Ramos (cell line): ENCODE measurements around the gene SNED1.

ENCODE experiments used
- in situ Hi-C: fragments of 300-500 bp; cut with MboI; formaldehyde crosslinking; loops from one replicate; pipeline ENCODE4 v1.14.3; 2022; ENCODE audit warnings: low sequenced_read_pairs; ENCODE audit not compliant: unreplicated experiment

The SNED1 gene

GRCh38 chr2:241020201-241020600 lies 21.8 kb downstream of the SNED1 start:
- in situ Hi-C loops, result no loop called here

DNA sequence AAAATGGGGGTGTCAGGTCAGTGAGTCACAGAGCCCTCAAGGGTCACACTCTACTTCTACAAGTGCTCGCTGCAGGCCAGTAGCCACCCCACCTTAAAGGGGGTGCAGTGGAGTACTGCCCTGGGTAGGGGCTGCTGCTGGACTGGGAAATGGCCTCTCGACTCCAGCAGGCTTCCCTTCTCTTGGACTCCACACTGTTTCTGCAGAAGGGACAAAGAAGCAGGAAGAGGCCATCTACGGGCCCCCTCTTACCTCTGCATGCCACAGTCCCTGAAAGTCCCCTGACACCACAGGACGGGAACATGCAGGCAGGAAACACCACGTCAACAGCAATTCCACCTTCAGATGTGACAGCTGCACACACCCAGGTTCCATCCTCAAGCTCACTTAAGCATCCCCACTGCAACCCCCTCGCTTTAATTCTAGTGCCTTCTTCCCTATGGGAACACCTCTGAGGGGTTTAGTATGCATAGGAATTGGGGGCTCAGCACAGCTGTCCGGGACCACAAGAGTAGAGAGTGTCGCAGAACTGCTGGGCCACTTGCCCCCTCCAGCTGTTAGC lies 22.3 kb downstream of the SNED1 start:
- in situ Hi-C loops, result no loop called here

DNA sequence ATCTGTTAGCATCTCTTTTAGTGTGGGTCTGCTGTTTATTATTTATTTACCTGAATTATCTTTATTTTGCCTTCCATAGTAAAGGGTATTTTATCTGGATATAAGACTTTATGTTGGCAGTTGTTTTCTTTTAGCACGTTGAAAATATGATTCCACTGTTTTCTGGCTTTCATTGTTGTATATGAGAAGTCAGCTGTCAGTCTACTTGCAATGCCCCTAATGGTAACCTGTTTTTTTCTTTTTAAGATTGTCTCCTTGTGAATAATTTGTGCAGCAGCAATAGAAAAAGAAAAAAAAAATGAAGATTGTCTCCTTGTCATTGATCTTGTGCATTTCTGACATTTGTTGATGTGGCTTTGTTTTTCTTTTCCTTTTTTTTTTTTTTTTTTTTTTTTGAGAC lies 27.2 kb downstream of the SNED1 start:
- in situ Hi-C loops, result no loop called here

DNA sequence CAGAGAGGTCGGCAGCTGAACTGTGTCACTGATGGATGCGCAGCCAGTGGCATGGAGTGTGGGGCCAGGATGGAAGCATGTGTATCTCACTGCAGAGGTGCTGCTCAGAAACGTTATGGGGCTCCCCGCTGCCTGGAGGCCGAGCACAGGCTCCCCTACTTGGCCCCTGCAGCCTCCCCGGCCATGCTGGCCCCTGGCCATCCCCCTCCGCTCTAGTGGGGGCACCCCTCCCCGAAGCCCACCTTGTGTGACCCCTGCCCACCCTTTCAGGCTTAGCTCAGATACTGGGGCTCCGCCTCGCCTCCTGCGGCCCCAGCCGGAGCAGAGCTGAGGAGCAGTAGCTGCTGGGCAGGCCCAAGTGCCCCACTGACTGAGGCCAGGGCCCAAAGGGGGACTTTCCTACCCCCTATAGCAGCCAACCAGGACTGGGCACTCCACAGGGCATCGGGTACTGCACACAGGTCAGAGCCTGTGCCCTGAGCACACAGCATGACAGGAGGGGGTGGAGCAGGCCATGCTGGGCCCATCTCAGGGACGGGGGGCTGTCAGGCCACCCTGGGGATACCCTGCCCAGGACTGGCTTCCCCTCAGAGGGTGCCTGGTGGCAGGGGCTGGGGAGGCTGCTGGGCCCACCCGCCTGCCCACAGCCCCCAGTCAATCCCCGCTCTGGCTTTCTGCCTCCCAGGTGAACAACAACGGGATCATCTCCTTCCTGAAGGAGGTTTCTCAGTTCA lies 31.3 kb downstream of the SNED1 start:
- in situ Hi-C loops, result no loop called here

DNA sequence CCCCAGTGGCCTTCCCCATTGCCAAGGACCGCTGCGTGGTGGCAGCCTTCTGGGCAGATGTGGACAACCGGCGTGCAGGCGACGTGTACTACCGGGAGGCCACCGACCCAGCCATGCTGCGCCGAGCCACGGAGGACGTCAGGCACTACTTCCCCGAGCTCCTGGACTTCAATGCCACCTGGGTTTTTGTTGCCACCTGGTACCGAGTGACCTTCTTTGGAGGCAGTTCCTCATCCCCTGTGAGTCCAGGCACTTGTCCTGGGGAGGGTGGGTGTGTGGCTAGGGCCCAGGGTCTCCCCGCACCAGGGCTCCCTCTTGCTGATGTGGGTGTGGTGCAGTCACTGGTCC lies 31.9 kb downstream of the SNED1 start:
- in situ Hi-C loops, result no loop called here

GRCh38 chr2:241030883-241031282 lies 32.5 kb downstream of the SNED1 start:
- in situ Hi-C loops, result no loop called here

DNA sequence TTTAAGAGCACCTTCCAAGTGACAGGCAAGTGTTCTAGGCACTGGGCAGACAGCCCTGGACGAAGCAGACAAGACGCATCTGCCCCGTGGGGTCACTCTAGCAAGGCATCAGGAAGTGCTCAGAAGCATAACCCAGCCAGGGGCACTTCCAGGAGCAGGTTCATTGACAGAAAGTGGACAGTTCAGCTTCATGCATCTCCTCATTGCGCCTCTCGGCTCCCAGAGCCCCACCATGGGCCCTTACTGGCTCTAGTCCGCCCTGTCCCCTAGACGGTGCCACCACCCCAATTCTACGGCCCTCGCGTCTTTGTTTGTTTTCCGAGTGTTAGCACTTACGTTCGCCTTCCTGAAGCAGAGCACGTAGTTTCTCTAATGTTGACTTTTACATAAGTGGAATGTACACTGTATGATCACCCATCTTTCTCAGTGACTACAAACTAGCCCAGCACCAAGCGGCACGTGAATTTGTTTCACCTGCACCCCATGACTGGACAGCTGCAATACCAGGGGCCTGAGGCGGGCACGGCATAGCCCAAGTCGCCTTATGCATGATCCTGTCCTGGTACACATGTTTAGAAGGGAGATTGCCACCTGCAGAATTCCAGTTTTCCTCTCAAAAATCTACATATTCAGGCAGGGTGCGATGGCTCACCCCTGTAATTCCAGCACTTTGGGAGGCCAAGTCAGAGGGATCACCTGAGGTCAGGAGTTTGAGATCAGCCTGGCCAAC lies 33.2 kb downstream of the SNED1 start:
- in situ Hi-C loops, result no loop called here

GRCh38 chr2:241033336-241033987 lies 35.0 kb downstream of the SNED1 start:
- in situ Hi-C loops, result no loop called here

DNA sequence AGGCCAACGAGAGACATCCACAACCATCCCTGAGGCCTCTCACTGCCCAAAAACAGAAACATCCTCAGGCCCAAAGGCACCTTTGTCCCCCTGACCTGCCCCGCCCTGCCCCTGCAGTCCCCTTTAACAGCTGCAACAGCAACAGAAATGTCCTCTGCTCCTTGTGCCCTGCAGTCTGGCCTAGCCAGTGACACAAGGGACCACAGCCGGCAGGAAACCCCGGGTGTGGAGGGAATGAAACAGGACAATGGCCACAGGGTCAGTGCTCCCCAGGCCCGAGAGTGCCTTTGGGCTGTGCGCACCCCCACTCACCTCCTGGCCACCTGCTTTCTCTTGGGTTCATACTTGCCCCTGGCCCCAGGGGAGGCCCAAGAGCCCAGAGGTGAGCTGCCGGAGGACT lies 35.6 kb downstream of the SNED1 start:
- in situ Hi-C loops, result no loop called here

DNA sequence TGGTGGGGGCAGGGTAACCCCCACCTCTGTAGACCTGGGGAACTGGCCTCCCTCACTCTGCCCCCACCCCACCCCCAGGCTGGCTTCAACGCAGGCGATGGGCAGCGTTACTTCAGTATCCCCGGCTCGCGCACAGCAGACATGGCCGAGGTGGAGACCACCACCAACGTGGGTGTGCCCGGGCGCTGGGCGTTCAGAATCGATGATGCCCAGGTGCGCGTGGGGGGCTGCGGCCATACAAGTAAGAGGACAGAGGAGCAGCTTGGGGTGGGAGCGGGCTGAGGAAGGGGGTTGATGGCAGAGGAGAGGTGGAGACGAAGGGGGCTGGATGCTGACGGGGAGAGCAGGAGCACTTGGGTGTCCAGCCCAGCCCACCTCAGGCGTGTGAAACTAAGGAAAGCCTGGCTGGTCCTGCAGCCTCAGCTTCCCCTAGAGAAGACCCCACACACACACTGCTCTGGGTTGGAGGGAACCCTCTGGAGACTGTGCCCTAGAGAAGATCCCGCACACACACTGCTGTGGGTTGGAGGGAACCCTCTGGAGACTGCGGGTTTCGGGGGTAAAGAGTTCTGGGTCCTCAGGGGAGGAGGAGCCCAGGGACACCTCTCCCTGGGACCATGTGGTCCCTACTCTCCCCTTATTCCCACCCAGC lies 36.2 kb downstream of the SNED1 start:
- in situ Hi-C loops, result no loop called here

DNA sequence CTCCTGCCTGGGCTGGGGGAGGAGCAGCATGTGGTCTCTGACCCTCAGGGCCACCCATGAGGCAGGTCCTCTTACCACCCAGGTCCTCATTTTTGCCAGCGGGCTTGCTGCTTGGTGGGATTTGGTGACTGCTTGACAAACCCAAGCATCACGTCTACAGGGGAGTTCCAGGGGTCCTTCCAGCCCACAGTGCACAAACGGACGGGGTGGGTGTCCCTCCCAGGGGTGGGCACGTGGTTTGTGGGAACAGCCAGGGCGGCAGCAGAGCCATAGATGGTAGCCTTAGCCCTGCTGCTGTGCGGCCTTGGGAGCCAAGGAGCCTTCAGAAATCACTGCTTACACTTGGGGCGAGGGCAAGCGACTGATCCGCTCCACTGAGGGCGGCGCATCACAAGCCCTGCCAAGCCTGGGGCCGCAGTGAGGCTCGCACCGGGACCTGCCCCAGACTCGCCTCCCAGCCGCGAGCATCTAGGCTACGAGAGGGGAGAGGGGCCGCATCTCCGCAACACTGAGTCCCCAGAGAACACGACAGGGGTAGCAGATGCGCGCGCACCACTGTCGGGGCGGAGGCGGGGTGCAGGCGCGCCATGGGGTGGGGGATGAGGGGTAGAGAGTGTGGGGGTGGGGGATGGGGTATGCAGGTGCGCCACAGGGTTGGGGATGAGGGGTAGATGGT lies 36.9 kb downstream of the SNED1 start:
- in situ Hi-C loops, result no loop called here

DNA sequence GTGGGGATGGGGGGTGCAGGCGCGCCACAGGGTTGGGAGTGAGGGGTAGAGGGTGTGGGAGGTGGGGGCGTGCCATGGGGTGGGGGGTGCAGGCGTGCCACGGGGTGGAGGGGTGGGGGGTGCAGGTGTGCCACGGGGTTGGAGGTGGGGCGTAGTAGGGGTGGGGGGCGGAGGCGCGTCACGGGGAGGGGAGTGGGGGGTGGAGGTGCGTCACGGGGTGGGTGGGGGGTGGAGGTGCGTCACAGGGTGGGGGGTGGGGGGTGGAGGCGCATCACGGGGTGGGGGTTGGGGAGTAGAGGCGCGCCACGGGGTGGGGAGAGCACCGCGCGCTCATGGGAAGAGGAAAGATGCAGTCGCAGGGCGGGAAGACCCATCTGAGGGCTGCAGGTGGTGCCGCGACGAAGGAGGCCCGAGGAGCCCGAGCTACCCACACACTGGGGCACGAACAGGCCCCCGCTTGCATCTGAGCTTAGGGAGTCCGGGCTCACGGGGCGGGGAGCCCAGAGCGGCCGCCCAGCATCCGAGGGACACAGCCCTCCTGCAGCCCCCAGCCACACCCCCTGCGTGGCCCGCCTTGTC lies 37.5 kb downstream of the SNED1 start:
- in situ Hi-C loops, result no loop called here

- in situ Hi-C loops, result no loop called here
These were observed 38.1 kb downstream of the SNED1 start for GRCh38 chr2:241036397-241036963.

DNA sequence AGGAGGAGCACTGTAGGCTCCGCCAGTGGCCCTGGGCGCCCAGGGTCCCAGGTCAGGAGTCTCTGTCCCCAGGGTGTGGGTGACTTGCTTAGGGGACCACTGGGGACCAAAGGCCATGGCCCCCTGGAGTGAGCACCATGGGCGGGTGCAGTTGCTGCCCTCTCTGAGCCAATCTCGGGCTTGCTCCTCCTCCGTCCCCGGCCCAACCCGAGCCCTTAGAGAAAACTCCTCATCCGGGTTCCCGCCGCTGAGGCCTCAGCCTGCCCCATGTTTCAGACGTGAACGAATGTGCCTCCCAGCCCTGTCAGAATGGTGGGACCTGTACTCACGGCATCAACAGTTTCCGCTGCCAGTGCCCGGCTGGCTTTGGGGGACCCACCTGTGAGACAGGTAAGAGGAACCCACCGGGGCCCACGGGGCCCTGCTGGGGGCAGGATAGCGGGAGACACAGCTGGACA lies 38.6 kb downstream of the SNED1 start:
- in situ Hi-C loops, result no loop called here

DNA sequence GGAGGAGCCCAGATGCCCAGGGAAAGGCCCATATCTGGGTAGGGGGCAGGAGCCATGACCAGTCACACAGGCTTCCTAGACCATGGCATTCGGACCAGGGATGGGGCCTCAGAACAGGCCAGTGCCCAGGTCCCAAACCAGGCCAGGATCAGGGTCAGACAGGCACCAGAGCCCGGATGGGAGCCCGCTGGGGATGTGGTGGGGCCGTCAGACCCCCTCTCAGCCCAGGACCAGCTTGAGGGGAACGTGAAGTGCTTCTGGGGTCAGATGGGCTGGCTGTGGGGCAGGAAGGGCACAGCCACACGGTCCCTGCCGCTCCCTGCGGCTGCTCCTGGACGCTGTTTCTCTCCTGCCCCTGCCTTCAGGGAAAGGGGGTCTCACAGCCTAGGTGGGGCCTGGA lies 39.1 kb downstream of the SNED1 start:
- in situ Hi-C loops, result no loop called here

DNA sequence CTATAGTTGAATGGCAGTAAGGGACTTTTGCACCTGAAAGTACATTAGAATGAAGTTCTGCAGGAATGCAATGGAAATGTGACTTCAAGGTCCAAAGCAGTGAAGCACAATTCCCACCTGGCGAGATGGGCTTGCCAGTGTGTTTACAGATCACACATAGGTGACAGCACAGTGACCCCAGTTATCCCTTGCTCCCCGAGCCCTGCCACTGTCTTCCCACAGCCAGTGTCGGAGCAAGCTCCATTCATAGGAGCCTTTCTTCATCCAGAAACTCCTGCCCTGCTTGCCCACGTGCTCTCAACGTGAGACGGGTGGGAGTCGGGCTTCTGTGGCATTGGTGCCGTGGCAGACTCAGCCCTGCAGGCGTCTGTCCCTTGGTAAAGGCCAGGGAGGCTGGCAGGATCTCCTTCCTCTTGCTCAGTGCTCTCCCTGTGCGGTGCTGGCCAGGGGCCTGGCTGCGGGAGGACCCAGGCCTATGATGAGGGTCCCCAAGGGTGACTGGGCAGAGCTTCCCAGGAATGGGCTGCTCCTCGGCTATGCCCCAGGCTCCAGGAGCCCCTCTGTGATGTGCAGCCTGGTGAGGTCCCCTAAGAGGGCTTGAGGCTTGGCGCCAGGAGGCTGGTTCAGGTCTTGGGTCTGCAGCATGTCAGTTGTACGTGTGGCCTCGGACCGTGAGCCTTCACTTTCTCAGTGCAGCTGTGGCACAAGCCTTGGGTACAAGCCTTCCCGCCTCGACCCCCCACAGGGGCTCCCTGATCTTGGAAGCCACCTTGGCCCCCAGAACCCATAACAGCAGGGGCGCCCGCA lies 40.2 kb downstream of the SNED1 start:
- in situ Hi-C loops, result no loop called here

DNA sequence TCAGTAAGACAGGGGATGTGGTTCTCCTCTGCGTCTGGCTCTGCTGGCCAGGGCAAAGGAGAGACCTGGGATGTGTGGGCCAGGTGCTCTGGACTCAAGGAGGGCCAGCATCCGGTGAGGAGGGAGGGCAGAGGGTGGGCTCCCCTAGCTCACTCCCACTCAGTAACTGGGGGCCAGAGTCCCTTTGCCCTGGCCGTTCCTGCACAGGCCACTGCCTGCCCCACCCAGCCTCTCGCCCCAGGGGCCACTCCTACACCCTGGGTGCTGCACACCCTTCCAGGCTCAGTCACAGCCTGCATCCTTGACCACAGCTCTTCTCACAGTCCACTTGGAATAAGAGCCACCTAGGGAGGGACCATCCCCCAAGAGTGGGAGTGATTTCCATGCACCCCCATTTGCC lies 41.0 kb downstream of the SNED1 start:
- in situ Hi-C loops, result no loop called here

GRCh38 chr2:241040081-241040803 lies 41.8 kb downstream of the SNED1 start:
- in situ Hi-C loops, result no loop called here
